Erythroblast (primary cell): ENCODE results near the gene FCHSD2.
"Not testable (repeated sequence)": the region's sequence is repeated elsewhere in the genome, so short reads cannot be mapped to it uniquely, and the experiment has no call there.

ENCODE experiments used
- DNase-seq, 2 experiments: peaks; one replicate each; lab custom pipeline; 2025; lab: John Stamatoyannopoulos, UW
- GATA1 ChIP-seq: IDR thresholded peaks from 2 replicates; pipeline ENCODE4 v1.6.1; 2011; ENCODE audit warnings: low read depth, mild to moderate bottlenecking, control low read depth, low read length, moderate library complexity
- POLR2A ChIP-seq: IDR thresholded peaks from 2 replicates; pipeline ENCODE4 v1.6.1; 2011; ENCODE audit warnings: mild to moderate bottlenecking, low read length

The FCHSD2 gene

GRCh38 chr11:72988821-72989220 is 153.3 kb downstream of the FCHSD2 start:
- TF ChIP-seq GATA1: no peak
- TF ChIP-seq POLR2A: no peak
- DNase-seq: no peak

DNA sequence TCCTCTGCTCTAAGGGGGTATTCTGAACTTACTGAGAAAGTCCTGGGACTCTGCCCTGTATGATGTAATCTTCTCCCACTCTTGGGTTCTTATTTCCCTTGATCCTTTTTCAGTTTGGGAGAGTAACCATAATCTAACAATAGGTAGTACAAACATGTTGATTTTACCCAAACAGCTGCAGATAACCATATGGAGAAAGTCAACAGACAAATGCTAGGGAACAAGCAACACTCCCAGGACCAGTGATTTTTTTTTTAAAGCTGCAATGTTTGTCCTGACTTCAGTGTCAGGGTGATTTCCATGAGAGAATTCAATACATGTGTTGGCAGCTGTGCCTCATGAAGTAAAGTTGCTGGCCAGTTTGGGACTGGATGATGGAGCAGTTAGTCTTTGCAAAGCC is 156.5 kb downstream of the FCHSD2 start:
- no peak for TF ChIP-seq GATA1
- DNase-seq: no peak

- TF ChIP-seq POLR2A: no peak
- TF ChIP-seq GATA1: no peak
- no peak for DNase-seq
Observed at GRCh38 chr11:72984453-72985077, 157.6 kb downstream of the FCHSD2 start.

- no peak for DNase-seq
Observed at GRCh38 chr11:72983560-72983959, 158.6 kb downstream of the FCHSD2 start.

DNA sequence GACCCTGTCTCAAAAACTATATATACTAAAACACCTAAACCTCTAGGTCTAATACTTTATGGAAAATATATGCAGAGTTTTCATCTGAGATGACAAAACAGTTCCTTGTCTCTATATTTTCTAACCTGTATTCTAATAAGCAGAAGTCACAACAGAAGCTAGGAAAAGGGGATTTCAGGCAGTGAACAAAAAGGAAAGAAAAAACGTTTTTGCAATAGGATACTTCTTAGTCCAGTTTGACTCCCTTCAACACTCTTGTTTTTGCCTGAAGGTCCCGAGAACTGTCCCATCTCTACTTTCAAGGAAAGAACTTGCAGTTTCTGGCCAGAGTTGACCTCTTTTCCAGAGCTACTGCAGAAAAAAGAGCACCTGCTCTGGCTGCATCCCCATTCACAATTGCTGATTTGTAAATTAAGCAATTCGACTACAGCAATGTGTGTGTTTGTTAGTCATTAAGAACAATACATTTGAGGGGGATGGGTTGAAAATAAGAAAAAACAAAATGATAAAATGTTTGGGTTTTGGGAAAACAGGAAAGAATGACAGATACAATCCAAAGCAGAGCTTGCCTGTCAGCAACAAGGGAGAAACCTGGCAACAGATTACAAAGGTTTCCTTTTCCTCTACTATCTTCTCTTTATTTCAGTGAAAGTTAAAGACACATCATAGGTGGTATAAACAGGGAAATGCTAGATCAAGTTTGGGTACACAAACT is 160.0 kb downstream of the FCHSD2 start:
- DNase-seq: no peak
- no peak for TF ChIP-seq POLR2A
- no peak for TF ChIP-seq GATA1

More at GRCh38 chr11:72983560-72983959, 158.6 kb downstream of the FCHSD2 start:
- TF ChIP-seq POLR2A: no peak
- no peak for TF ChIP-seq GATA1

DNA sequence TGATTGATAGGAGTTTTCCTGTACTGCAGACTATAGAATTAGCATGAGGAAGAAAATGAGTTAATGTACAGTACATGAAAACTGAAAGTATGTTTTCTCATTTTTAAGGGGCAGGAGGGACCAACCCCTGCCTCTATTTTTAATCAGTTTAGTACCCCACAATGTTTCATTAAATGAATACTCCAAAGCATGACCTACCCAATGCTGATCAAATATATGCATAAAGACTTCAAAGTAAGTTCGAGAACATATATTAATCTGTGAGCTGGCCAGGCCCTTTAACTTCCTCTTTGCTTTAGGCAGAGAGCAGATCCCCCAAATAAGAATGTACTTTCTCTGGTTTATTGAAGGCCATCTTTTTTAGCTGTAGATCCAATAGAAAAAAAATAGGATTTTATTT is 161.0 kb downstream of the FCHSD2 start:
- no peak for TF ChIP-seq POLR2A
- no peak for TF ChIP-seq GATA1
- DNase-seq: no peak

DNA sequence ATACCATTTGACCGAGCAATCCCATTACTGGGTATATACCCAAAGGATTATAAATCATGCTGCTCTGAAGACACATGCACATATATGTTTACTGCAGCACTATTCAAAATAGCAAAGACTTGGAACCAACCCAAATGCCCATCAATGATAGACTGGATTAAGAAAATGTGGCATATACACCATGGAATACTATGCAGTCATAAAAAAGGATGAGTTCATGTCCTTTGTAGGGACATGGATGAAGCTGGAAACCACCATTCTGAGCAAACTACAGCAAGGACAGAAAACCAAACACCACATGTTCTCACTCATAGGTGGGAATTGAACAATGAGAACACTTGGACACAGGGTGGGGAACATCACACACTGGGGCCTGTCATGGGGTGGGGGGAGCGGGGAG is 164.3 kb downstream of the FCHSD2 start:
- not testable (repeated sequence) for DNase-seq

DNA sequence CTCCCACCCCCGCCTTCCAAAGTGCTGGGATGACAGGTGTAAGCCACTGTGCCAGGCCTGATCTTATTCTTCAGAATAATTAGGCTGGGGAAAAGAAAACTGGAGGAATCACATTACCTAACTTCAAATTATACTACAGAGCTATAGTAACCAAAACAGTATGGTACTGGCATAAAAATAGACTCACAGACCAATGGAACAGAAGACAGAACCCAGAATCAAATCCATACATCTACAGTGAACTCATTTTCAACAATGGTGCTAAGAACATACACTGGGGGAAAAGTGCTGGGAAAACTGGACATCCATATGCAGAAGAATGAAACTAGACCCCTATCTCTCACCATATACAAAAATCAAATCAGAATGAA is 165.6 kb downstream of the FCHSD2 start:
- not testable (repeated sequence) for DNase-seq

GRCh38 chr11:72975778-72976521 is 166.2 kb downstream of the FCHSD2 start:
- no peak for TF ChIP-seq POLR2A
- no peak for DNase-seq

- no peak for DNase-seq
- TF ChIP-seq GATA1 (no peak), POLR2A (no peak)
Observed at GRCh38 chr11:72974487-72975205, 167.5 kb downstream of the FCHSD2 start.

- no peak for TF ChIP-seq POLR2A
- TF ChIP-seq GATA1: no peak
- no peak for DNase-seq
Observed at GRCh38 chr11:72972496-72973128, 169.5 kb downstream of the FCHSD2 start.

- TF ChIP-seq GATA1 (no peak), POLR2A (no peak)
- DNase-seq: no peak
Observed at GRCh38 chr11:72971192-72971967, 170.7 kb downstream of the FCHSD2 start.

GRCh38 chr11:72970557-72971118 is 171.5 kb downstream of the FCHSD2 start:
- DNase-seq: peak in 1 of 2 experiments; percentile 16
- TF ChIP-seq POLR2A (no peak), GATA1 (no peak)
